SK-N-SH treated with all-trans-retinoic acid at 6 μM for 48 hours (cell line): ENCODE results near the gene PRSS33.

Experiments
- ATAC-seq: fragments of 200-7000 bp; cut with Tn5 transposase; 3 replicates; pipeline ENCODE4 v1.9.1; 2020; ENCODE audit warnings: mild to moderate bottlenecking, moderate library complexity
- BACH2 ChIP-seq: fragments of 250-450 bp; sonication (Bioruptor Pico); IDR thresholded peaks from 2 replicates; pipeline ENCODE4 v1.9.0; 2021; ENCODE audit warnings: mild to moderate bottlenecking, borderline replicate concordance
- CSDC2 ChIP-seq: fragments of 250-450 bp; sonication (Bioruptor Pico); IDR thresholded peaks from 2 replicates; pipeline ENCODE4 v1.5.0; 2020; ENCODE audit warnings: mild to moderate bottlenecking, moderate library complexity
- ESRRG ChIP-seq: fragments of 250-450 bp; sonication (Bioruptor Pico); IDR thresholded peaks from 2 replicates; pipeline ENCODE4 v1.6.1; 2021; ENCODE audit warnings: mild to moderate bottlenecking
- ISL1 ChIP-seq: fragments of 250-450 bp; sonication (Bioruptor Pico); IDR thresholded peaks from 2 replicates; pipeline ENCODE4 v2.1.2; 2022; ENCODE audit warnings: mild to moderate bottlenecking, moderate library complexity
- OSR1 ChIP-seq: fragments of 250-450 bp; sonication (Bioruptor Pico); IDR thresholded peaks from 2 replicates; pipeline ENCODE4 v1.8.0; 2022; ENCODE audit warnings: moderate library complexity, mild to moderate bottlenecking, inconsistent platforms
- PPARA ChIP-seq: fragments of 250-450 bp; sonication (Bioruptor Pico); IDR thresholded peaks from 2 replicates; pipeline ENCODE4 v1.5.0; 2020; ENCODE audit warnings: mild to moderate bottlenecking, borderline replicate concordance
- RARB ChIP-seq: fragments of 250-450 bp; sonication (Bioruptor Pico); IDR thresholded peaks from 2 replicates; pipeline ENCODE4 v1.8.0; 2021; ENCODE audit warnings: mild to moderate bottlenecking, moderate library complexity
- TOX ChIP-seq: fragments of 250-450 bp; sonication (Bioruptor Pico); IDR thresholded peaks from 2 replicates; pipeline ENCODE4 v1.8.0; 2021; ENCODE audit warnings: mild to moderate bottlenecking, moderate library complexity, borderline replicate concordance
- ZC3H10 ChIP-seq: fragments of 250-450 bp; sonication (Bioruptor Pico); IDR thresholded peaks from 2 replicates; pipeline ENCODE4 v1.5.1; 2021; ENCODE audit warnings: mild to moderate bottlenecking, moderate library complexity
- ZFP3 ChIP-seq: fragments of 250-450 bp; sonication (Bioruptor Pico); IDR thresholded peaks from 2 replicates; pipeline ENCODE4 v1.5.0; 2020; ENCODE audit warnings: mild to moderate bottlenecking, moderate library complexity
- ZFP30 ChIP-seq: fragments of 450-650 bp; formaldehyde crosslinking; IDR thresholded peaks from 2 replicates; pipeline ENCODE4 v1.5.0; 2022; ENCODE audit warnings: mild to moderate bottlenecking, moderate library complexity
- ZNF70 ChIP-seq: fragments of 450-650 bp; formaldehyde crosslinking; IDR thresholded peaks from 2 replicates; pipeline ENCODE4 v1.5.0; 2020; ENCODE audit warnings: mild to moderate bottlenecking, moderate library complexity
- ZNF8 ChIP-seq: fragments of 450-650 bp; formaldehyde crosslinking; IDR thresholded peaks from 2 replicates; pipeline ENCODE4 v1.5.0; 2020; ENCODE audit warnings: mild to moderate bottlenecking, moderate library complexity
- TF ChIP-seq, protein P1 (sequence below): fragments of 250-450 bp; sonication (Bioruptor Pico); IDR thresholded peaks from 2 replicates; pipeline ENCODE4 v1.5.1; 2020; ENCODE audit warnings: low read depth, mild to moderate bottlenecking, moderate library complexity
- TF ChIP-seq, protein P2 (sequence below): fragments of 250-450 bp; sonication (Bioruptor Pico); IDR thresholded peaks from 2 replicates; pipeline ENCODE4 v1.8.0; 2020; ENCODE audit warnings: mild to moderate bottlenecking, moderate library complexity, borderline replicate concordance
- TF ChIP-seq, protein P3 (sequence below): fragments of 250-450 bp; sonication (Bioruptor Pico); IDR thresholded peaks from 2 replicates; pipeline ENCODE4 v1.5.0; 2020; ENCODE audit warnings: mild to moderate bottlenecking, moderate library complexity
- TF ChIP-seq, protein P4 (sequence below): fragments of 250-450 bp; sonication (Bioruptor Pico); IDR thresholded peaks from 2 replicates; pipeline ENCODE4 v1.5.1; 2021; ENCODE audit warnings: mild to moderate bottlenecking, moderate library complexity
- TF ChIP-seq, protein P5 (sequence below): fragments of 250-450 bp; sonication (Bioruptor Pico); IDR thresholded peaks from 2 replicates; pipeline ENCODE4 v1.8.0; 2021; ENCODE audit warnings: low read depth, mild to moderate bottlenecking, moderate library complexity, borderline replicate concordance

Gene PRSS33

DNA sequence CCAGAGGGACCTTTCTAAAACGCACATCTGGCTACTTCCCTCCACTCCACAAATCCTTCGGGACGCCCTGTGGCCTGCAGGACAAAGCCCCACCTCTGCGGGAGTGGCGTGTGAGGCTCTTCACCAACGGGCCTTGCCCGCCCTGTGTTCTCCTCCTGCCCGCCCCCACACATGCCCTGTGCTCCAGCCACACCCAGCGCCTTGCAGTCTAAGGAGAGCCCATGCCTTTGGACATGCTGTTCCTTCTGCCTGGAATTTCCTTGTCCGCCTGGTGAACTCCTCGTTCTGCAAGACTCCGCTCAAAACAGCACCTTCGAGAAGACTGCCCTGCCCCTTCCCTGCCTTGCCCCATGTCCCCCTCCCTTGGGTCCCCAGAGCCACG, 17.7 kb downstream of the PRSS33 start (continued):
- TF ChIP-seq, protein P1, sequence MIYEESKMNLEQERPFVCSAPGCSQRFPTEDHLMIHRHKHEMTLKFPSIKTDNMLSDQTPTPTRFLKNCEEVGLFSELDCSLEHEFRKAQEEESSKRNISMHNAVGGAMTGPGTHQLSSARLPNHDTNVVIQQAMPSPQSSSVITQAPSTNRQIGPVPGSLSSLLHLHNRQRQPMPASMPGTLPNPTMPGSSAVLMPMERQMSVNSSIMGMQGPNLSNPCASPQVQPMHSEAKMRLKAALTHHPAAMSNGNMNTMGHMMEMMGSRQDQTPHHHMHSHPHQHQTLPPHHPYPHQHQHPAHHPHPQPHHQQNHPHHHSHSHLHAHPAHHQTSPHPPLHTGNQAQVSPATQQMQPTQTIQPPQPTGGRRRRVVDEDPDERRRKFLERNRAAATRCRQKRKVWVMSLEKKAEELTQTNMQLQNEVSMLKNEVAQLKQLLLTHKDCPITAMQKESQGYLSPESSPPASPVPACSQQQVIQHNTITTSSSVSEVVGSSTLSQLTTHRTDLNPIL (CRISPR knock-in tag), result no peak
- TF ChIP-seq BACH2 (CRISPR knock-in tag) (no peak), ISL1 (CRISPR knock-in tag) (no peak)

DNA sequence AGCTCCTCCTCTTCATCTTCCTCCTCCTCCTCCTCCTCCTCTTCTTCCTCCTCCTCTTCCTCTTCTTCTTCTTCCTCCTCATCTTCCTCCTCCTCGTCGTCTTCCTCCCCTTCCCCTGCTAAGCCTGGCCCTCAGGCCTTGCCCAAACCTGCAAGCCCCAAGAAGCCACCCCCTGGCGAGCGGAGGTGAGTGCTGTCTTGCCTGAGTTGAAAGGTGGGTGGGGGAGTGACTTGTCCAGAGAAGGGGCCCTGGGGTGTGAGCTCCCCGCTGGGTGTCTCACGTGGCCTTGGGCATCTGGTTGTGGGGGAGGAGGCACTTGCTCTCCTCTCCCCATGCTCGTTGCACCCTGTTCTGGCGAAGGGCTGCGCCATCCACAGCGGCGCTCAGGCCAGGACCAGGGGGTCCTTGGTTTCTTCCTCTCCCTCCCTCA, 18.2 kb downstream of the PRSS33 start:
- no peak for TF ChIP-seq ZFP3
- TF ChIP-seq OSR1 (CRISPR knock-in tag), result no peak
- TF ChIP-seq, protein P2, sequence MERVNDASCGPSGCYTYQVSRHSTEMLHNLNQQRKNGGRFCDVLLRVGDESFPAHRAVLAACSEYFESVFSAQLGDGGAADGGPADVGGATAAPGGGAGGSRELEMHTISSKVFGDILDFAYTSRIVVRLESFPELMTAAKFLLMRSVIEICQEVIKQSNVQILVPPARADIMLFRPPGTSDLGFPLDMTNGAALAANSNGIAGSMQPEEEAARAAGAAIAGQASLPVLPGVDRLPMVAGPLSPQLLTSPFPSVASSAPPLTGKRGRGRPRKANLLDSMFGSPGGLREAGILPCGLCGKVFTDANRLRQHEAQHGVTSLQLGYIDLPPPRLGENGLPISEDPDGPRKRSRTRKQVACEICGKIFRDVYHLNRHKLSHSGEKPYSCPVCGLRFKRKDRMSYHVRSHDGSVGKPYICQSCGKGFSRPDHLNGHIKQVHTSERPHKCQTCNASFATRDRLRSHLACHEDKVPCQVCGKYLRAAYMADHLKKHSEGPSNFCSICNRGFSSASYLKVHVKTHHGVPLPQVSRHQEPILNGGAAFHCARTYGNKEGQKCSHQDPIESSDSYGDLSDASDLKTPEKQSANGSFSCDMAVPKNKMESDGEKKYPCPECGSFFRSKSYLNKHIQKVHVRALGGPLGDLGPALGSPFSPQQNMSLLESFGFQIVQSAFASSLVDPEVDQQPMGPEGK (CRISPR knock-in tag), result no peak
- no peak for TF ChIP-seq TOX (CRISPR knock-in tag)
- TF ChIP-seq, protein P3, sequence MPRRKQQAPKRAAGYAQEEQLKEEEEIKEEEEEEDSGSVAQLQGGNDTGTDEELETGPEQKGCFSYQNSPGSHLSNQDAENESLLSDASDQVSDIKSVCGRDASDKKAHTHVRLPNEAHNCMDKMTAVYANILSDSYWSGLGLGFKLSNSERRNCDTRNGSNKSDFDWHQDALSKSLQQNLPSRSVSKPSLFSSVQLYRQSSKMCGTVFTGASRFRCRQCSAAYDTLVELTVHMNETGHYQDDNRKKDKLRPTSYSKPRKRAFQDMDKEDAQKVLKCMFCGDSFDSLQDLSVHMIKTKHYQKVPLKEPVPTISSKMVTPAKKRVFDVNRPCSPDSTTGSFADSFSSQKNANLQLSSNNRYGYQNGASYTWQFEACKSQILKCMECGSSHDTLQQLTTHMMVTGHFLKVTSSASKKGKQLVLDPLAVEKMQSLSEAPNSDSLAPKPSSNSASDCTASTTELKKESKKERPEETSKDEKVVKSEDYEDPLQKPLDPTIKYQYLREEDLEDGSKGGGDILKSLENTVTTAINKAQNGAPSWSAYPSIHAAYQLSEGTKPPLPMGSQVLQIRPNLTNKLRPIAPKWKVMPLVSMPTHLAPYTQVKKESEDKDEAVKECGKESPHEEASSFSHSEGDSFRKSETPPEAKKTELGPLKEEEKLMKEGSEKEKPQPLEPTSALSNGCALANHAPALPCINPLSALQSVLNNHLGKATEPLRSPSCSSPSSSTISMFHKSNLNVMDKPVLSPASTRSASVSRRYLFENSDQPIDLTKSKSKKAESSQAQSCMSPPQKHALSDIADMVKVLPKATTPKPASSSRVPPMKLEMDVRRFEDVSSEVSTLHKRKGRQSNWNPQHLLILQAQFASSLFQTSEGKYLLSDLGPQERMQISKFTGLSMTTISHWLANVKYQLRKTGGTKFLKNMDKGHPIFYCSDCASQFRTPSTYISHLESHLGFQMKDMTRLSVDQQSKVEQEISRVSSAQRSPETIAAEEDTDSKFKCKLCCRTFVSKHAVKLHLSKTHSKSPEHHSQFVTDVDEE (CRISPR knock-in tag), result no peak
- TF ChIP-seq, protein P1 (CRISPR knock-in tag), result no peak
- TF ChIP-seq ISL1 (CRISPR knock-in tag), result no peak
- TF ChIP-seq CSDC2 (CRISPR knock-in tag), result no peak
- no peak for TF ChIP-seq ZC3H10 (CRISPR knock-in tag)
- no peak; the same call in 2 of the 3 replicates for ATAC-seq

DNA sequence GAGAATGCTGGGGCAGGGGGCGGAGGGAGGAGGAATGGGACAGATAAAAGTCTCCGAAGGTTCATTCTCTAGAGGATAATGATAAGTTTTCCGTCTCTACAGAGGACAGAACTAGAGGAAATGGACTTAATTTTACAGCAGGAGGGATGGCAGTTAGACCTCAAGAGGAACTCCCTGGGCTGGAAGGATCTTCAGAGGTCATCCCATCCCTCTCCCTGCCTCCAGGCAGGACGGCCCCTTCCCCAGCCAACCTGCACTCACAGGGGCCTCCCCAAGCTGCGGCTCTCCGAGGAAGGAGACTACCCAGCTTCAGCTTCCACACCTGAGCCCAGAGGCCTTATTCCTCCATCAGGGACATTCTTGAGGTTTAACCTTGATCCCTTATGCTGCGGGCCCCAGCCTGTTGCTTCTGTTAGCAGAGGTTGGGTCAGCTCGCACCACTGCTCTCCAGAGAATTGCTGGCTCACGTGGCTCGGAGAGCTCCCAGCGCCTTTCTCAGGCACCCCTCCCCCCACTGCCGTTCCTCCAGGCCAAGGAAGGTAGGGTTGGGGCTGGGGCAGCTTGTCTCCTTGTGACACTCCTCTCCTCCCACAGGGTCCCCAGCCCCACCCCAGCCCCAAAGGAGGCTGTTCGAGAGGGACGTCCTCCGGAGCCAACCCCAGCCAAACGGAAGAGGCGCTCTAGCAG, 18.8 kb downstream of the PRSS33 start:
- TF ChIP-seq ZNF70 (CRISPR knock-in tag) (no peak), ZNF8 (no peak), ZFP3 (no peak), ZC3H10 (CRISPR knock-in tag) (no peak), ZFP30 (no peak), CSDC2 (CRISPR knock-in tag) (no peak), RARB (CRISPR knock-in tag) (no peak), PPARA (CRISPR knock-in tag) (no peak), ESRRG (CRISPR knock-in tag) (no peak), TOX (CRISPR knock-in tag) (no peak), ISL1 (CRISPR knock-in tag) (no peak), BACH2 (CRISPR knock-in tag) (no peak)
- TF ChIP-seq, protein P2 (CRISPR knock-in tag), result no peak
- TF ChIP-seq, protein P4, sequence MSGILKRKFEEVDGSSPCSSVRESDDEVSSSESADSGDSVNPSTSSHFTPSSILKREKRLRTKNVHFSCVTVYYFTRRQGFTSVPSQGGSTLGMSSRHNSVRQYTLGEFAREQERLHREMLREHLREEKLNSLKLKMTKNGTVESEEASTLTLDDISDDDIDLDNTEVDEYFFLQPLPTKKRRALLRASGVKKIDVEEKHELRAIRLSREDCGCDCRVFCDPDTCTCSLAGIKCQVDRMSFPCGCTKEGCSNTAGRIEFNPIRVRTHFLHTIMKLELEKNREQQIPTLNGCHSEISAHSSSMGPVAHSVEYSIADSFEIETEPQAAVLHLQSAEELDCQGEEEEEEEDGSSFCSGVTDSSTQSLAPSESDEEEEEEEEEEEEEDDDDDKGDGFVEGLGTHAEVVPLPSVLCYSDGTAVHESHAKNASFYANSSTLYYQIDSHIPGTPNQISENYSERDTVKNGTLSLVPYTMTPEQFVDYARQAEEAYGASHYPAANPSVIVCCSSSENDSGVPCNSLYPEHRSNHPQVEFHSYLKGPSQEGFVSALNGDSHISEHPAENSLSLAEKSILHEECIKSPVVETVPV (CRISPR knock-in tag), result no peak
- TF ChIP-seq, protein P3 (CRISPR knock-in tag), result no peak
- TF ChIP-seq, protein P1 (CRISPR knock-in tag), result no peak
- TF ChIP-seq, protein P5, sequence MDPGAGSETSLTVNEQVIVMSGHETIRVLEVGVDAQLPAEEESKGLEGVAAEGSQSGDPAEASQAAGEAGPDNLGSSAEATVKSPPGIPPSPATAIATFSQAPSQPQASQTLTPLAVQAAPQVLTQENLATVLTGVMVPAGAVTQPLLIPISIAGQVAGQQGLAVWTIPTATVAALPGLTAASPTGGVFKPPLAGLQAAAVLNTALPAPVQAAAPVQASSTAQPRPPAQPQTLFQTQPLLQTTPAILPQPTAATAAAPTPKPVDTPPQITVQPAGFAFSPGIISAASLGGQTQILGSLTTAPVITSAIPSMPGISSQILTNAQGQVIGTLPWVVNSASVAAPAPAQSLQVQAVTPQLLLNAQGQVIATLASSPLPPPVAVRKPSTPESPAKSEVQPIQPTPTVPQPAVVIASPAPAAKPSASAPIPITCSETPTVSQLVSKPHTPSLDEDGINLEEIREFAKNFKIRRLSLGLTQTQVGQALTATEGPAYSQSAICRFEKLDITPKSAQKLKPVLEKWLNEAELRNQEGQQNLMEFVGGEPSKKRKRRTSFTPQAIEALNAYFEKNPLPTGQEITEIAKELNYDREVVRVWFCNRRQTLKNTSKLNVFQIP (CRISPR knock-in tag), result no peak
- no peak for ATAC-seq
